Measurements from ENCODE around the gene EGF. TPM values are rescaled to one million over a fixed set of nuclear protein-coding genes. Genes with fewer than 3 reads are reported as not detected.
"Not testable (repeated sequence)": the region's sequence is repeated elsewhere in the genome, so short reads cannot be mapped to it uniquely, and the experiment has no call there.

EGF gene
- total RNA-seq, 1 experiment from 2014 or later: 0.25 TPM

GRCh38 chr4:110034026-110034393, 121.3 kb downstream of the EGF start:
- POLR2A ChIA-PET: interaction anchor here (0.5 kb wide), 1 partner anchor 8 kb away, joined by 5 read pairs; no protein-coding TSS in a partner anchor
- Histone ChIP-seq H3K27me3 (replicated peaks; ENCODE audit: control insufficient read depth, insufficient read depth, low read length) (no peaks in the 10 kb centered on the region), H3K4me3 (ENCODE audit: low read depth, low read length) (no peak overlapping the region), H3K9me3 (no peaks in the 10 kb centered on the region), H3K36me3 (ENCODE audit: control insufficient read depth, insufficient read depth, low read length) (no peaks in the 10 kb centered on the region), H3K4me1 (no peaks in the 10 kb centered on the region)
- Mint-ChIP-seq H3K4me1 (ENCODE audit: low read depth, unreplicated experiment) (no peaks in the 10 kb centered on the region), H3K27me3 (ENCODE audit: insufficient read depth, unreplicated experiment) (no peaks in the 10 kb centered on the region), H3K9me3 (ENCODE audit: unreplicated experiment) (peaks cover 11% of the 10 kb centered on the region), H3K36me3 (ENCODE audit: insufficient read depth, unreplicated experiment) (peaks cover 4% of the 10 kb centered on the region), H3K27ac (ENCODE audit: unreplicated experiment) (no peak overlapping the region), H3K4me3 (ENCODE audit: unreplicated experiment) (no peak overlapping the region)
- intact Hi-C loops (cut with micrococcal nuclease; ENCODE audit: unreplicated experiment): no loop called here
- CTCF ChIA-PET: no interaction called here
- TF ChIP-seq, protein P1, sequence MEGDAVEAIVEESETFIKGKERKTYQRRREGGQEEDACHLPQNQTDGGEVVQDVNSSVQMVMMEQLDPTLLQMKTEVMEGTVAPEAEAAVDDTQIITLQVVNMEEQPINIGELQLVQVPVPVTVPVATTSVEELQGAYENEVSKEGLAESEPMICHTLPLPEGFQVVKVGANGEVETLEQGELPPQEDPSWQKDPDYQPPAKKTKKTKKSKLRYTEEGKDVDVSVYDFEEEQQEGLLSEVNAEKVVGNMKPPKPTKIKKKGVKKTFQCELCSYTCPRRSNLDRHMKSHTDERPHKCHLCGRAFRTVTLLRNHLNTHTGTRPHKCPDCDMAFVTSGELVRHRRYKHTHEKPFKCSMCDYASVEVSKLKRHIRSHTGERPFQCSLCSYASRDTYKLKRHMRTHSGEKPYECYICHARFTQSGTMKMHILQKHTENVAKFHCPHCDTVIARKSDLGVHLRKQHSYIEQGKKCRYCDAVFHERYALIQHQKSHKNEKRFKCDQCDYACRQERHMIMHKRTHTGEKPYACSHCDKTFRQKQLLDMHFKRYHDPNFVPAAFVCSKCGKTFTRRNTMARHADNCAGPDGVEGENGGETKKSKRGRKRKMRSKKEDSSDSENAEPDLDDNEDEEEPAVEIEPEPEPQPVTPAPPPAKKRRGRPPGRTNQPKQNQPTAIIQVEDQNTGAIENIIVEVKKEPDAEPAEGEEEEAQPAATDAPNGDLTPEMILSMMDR (IDR thresholded peaks at IDR 0.05; ENCODE audit: insufficient read depth in 1 of 2, low read depth in 1 of 2, low read length in 1 of 2, severe bottlenecking in 1 of 2, unreplicated experiment in 1 of 2): no peak
- no TSS peak for BruUV-seq (replicated peaks)
- DNase-seq: no peak

DNA sequence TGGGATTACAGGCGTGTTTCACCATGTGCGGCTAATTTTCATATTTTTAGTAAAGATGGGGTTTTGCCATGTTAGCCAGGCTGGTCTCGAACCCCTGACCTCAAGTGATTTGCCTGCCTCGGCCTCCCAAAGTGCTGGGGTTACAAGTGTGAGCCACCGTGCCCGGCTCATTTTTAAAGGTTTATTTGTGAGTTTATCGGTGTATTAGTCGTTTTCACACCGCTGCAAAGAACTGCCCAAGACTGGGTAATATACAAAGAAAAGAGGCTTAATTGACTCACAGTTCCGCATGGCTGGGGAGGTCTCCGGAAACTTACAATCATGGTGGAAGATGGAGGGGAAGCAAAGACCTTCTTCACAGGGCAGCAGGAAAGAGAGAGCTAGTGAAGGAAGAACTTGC, 126.5 kb downstream of the EGF start:
- POLR2A ChIA-PET; H3K27ac Mint-ChIP-seq (ENCODE audit: unreplicated experiment); CTCF ChIA-PET; H3K4me3 ChIP-seq (ENCODE audit: low read depth, low read length); BruUV-seq (replicated peaks); H3K27me3 ChIP-seq (replicated peaks; ENCODE audit: control insufficient read depth, insufficient read depth, low read length); H3K36me3 Mint-ChIP-seq (ENCODE audit: insufficient read depth, unreplicated experiment); DNase-seq; H3K9me3 ChIP-seq; H3K36me3 ChIP-seq (ENCODE audit: control insufficient read depth, insufficient read depth, low read length); H3K4me3 Mint-ChIP-seq (ENCODE audit: unreplicated experiment); H3K9me3 Mint-ChIP-seq (ENCODE audit: unreplicated experiment); H3K27me3 Mint-ChIP-seq (ENCODE audit: insufficient read depth, unreplicated experiment); intact Hi-C loops (cut with micrococcal nuclease; ENCODE audit: unreplicated experiment): not testable (repeated sequence)
- H3K4me1 ChIP-seq: peaks cover 15% of the 10 kb centered on the region
- H3K4me1 Mint-ChIP-seq (ENCODE audit: low read depth, unreplicated experiment): peaks cover 15% of the 10 kb centered on the region

GRCh38 chr4:110041735-110042134, 129.1 kb downstream of the EGF start:
- H3K36me3 ChIP-seq (ENCODE audit: control insufficient read depth, insufficient read depth, low read length): no peaks in the 10 kb centered on the region; the same call in 1 of the 2 replicates
- Mint-ChIP-seq H3K4me1 (ENCODE audit: low read depth, unreplicated experiment) (peaks cover 15% of the 10 kb centered on the region), H3K4me3 (ENCODE audit: unreplicated experiment) (no peak overlapping the region), H3K27ac (ENCODE audit: unreplicated experiment) (peak overlapping the region; percentile 72), H3K36me3 (ENCODE audit: insufficient read depth, unreplicated experiment) (no peaks in the 10 kb centered on the region), H3K27me3 (ENCODE audit: insufficient read depth, unreplicated experiment) (no peaks in the 10 kb centered on the region), H3K9me3 (ENCODE audit: unreplicated experiment) (no peaks in the 10 kb centered on the region)
- H3K4me1 ChIP-seq: peaks cover 15% of the 10 kb centered on the region
- no peak overlapping the region for H3K4me3 ChIP-seq (ENCODE audit: low read depth, low read length)
- ChIA-PET CTCF (no interaction called here), POLR2A (interaction anchor here (0.6 kb wide), 1 partner anchor 888 kb away, joined by 3 read pairs; no protein-coding TSS in a partner anchor)
- TF ChIP-seq, protein P1 (IDR thresholded peaks at IDR 0.05; ENCODE audit: insufficient read depth in 1 of 2, low read depth in 1 of 2, low read length in 1 of 2, severe bottlenecking in 1 of 2, unreplicated experiment in 1 of 2): no peak
- DNase-seq: peak; percentile 36 to 49
- intact Hi-C loops (cut with micrococcal nuclease; ENCODE audit: unreplicated experiment): loop anchor here (5.0 kb wide), 1 partner anchor 34 kb away; no protein-coding TSS in a partner anchor
- no peaks in the 10 kb centered on the region for H3K27me3 ChIP-seq (replicated peaks; ENCODE audit: control insufficient read depth, insufficient read depth, low read length)
- BruUV-seq (replicated peaks): no TSS peak
- no peaks in the 10 kb centered on the region for H3K9me3 ChIP-seq
